Stomach (tissue), 9 donors: ENCODE results near the gene MYO16. TPM values are rescaled to one million over a fixed set of nuclear protein-coding genes. Genes with fewer than 3 reads are reported as not detected.

Experiments
- DNase-seq, 2 donors: peaks; one replicate each; pipeline versions ENCODE4 v3.0.0 to v3.0.0-alpha.2; 2013 to 2019
- H3K27ac ChIP-seq, 5 donors: fragments of 200-600 bp in 4 of 5; sonication (generic) in 4 of 5; one replicate each; pipeline ENCODE4 v1.5.1; 2013 to 2019; ENCODE audit warnings: mild to moderate bottlenecking in 1 of 5, moderate library complexity in 1 of 5
- H3K27me3 ChIP-seq, 3 donors: fragments of 200-600 bp; sonication (generic); one replicate each; pipeline ENCODE4 v1.5.1; 2017 to 2019; ENCODE audit warnings: mixed run types in 1 of 3
- H3K36me3 ChIP-seq, 4 donors: fragments of 200-600 bp; sonication (generic); 1 replicate in 3 of 4; 2 replicates in 1 of 4; pipeline ENCODE4 v1.5.1; 2016 to 2019
- H3K4me1 ChIP-seq, 4 donors: fragments of 200-600 bp; sonication (generic); one replicate each; pipeline ENCODE4 v1.5.1; 2016 to 2019
- H3K4me3 ChIP-seq, 4 donors: fragments of 200-600 bp; sonication (generic) in 3 of 4; one replicate each; pipeline ENCODE4 v1.5.1; 2016 to 2019; ENCODE audit warnings: mild to moderate bottlenecking in 1 of 4
- H3K9me3 ChIP-seq, 4 donors: fragments of 200-600 bp; sonication (generic); one replicate each; pipeline ENCODE4 v1.5.1; 2016 to 2019
- EP300 ChIP-seq: sonication (generic); formaldehyde crosslinking; IDR thresholded peaks from one replicate; pipeline ENCODE4 v1.6.1; 2017; ENCODE audit warnings: antibody characterized with exemption
- POLR2A ChIP-seq, 4 donors: fragments of 450-650 bp; IDR thresholded peaks; one replicate each; pipeline ENCODE4 v1.6.1; 2016; ENCODE audit warnings: antibody characterized with exemption in 4 of 4, control low read depth in 2 of 4, mild to moderate bottlenecking in 1 of 4, moderate library complexity in 1 of 4
- POLR2AphosphoS5 ChIP-seq, 3 donors: sonication (generic); formaldehyde crosslinking; IDR thresholded peaks; one replicate each; pipeline ENCODE4 v1.6.1; 2016; ENCODE audit warnings: antibody characterized with exemption in 3 of 3
- whole genome bisulfite sequencing, 5 donors: extraction: QIAGEN DNeasy Blood & Tissue Kit in 3 of 5; methylation state at CpG; one replicate each; pipeline versions ENCODE4 v1.1.5 to v1.1.7; 2013 to 2018; 5-methylcytosine and 5-hydroxymethylcytosine counted together
- intact Hi-C: fragments of 100-400 bp; cut with DNase I; formaldehyde crosslinking; loops from one replicate; pipeline ENCODE4 v1.15.1; 2023; ENCODE audit warnings: low total_unique reads
- polyA plus RNA-seq, 3 donors: library from polyadenylated mRNA; stranded (reverse); fragments of 200-250 nt; gene quantifications; one replicate each; pipeline ENCODE4 v1.2.3, GENCODE V29; 2013
- total RNA-seq, 5 donors: library from RNA; depleted of rRNA; stranded (reverse); fragments of >200 nt; gene quantifications; one replicate each; pipeline versions ENCODE4 v1.1.0 to v1.2.3, GENCODE V29; 2014 to 2016
- TF ChIP-seq, protein P1 (sequence below), 7 experiments: fragments of 450-650 bp in 4 of 7; fragments of 200-600 bp in 3 of 7; sonication (generic) in 3 of 7; IDR thresholded peaks; one replicate each; pipeline ENCODE4 v1.5.1; 2016 to 2019; ENCODE audit warnings: antibody characterized with exemption in 7 of 7, control low read depth in 2 of 7, mild to moderate bottlenecking in 1 of 7
- donor health status: healthy with polysubstance abuse.
- donor health status: Bipolar disorder and iron deficiency.
- donor health status: healthy.

The MYO16 gene
- total and polyA plus RNA-seq, 8 donors: under 0.01 to 1.8 (median 0.15) TPM; not detected in 3

DNA sequence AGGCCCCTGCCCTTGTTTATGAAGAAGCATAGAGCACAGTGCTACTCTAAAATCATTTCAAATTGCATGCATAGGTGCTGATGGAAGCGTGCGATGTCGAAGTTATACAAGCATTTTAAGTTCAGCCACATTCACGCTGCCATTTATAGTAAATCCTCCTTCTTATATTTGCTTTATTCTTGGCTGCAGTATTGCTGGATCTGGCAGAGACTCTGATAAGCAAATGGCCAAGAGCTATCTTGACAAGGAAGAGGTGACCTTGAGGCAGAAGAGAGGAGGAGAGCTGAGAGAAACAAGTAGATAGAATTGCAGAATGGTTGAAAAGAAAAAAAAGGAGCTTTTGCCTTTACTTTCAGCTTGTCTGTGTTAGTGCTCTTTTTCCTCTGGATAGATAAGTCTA lies 18.9 kb upstream of the MYO16 start:
- no peaks in the 10 kb centered on the region for H3K27me3 ChIP-seq
- no peak for DNase-seq
- intact Hi-C loops: no loop called here

DNA sequence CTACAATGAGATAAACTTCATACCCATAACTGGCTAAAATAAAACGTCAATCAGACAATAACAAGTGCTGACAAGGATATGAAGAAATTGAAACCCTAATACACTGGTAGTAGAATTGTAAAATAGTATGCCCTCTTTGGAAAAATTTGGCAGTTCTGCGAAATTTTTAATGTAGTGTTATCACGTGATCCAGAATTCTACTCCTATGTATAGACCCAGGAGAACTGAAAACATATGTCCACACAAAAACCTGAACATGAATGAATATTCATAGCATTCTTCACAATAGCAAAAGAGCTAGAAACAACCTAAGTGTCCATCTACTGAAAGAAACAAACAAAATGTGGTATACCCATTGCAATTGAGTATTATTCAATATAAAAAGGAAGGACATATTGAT lies 14.2 kb upstream of the MYO16 start:
- WGBS, 5 donors: 74 to 88% (median 81%) methylated on average over 3 of the region's 3 CpGs
- intact Hi-C loops: no loop called here
- TF ChIP-seq, protein P1, sequence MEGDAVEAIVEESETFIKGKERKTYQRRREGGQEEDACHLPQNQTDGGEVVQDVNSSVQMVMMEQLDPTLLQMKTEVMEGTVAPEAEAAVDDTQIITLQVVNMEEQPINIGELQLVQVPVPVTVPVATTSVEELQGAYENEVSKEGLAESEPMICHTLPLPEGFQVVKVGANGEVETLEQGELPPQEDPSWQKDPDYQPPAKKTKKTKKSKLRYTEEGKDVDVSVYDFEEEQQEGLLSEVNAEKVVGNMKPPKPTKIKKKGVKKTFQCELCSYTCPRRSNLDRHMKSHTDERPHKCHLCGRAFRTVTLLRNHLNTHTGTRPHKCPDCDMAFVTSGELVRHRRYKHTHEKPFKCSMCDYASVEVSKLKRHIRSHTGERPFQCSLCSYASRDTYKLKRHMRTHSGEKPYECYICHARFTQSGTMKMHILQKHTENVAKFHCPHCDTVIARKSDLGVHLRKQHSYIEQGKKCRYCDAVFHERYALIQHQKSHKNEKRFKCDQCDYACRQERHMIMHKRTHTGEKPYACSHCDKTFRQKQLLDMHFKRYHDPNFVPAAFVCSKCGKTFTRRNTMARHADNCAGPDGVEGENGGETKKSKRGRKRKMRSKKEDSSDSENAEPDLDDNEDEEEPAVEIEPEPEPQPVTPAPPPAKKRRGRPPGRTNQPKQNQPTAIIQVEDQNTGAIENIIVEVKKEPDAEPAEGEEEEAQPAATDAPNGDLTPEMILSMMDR (IDR thresholded peaks at IDR 0.05): no peak
- TF ChIP-seq EP300 (no peak), POLR2A (IDR thresholded peaks at IDR 0.05) (no peak), POLR2AphosphoS5 (IDR thresholded peaks at IDR 0.05) (no peak)

More for the DNA sequence above, 18.9 kb upstream of the MYO16 start:
- peaks cover 0 to 4% (median 0%) of the 10 kb centered on the region in 4 donors for H3K4me1 ChIP-seq
- TF ChIP-seq EP300: no peak
- no peak for TF ChIP-seq POLR2AphosphoS5 (IDR thresholded peaks at IDR 0.05)
- no peak for TF ChIP-seq POLR2A (IDR thresholded peaks at IDR 0.05)
- TF ChIP-seq, protein P1 (IDR thresholded peaks at IDR 0.05): no peak
- peaks cover 0 to 19% (median 16%) of the 10 kb centered on the region in 4 donors for H3K9me3 ChIP-seq
- H3K4me3 ChIP-seq: no peak overlapping the region
- no peaks in the 10 kb centered on the region for H3K36me3 ChIP-seq
- 19 to 68% (median 48%) methylated on average over 4 of the region's 4 CpGs for WGBS, 5 donors
- H3K27ac ChIP-seq: no peak overlapping the region

DNA sequence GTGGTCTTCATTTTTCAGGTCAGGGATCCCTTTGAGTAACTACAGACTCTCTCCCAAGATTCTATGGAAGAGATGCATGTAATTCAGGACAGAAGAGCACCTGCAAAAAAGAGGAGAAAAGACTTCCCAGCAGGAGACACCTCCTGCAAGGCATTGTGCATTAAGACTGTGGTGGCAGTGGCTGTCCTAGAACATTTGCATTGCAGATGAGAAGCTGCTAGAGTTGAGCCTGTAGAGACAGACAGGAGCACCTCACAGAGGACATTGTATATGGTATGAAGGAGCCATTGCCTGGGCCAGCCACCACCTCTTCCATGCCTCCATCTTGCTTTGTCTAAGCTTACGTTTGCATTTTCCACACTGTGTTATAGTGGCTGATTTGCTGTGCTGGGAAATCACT lies 11.2 kb upstream of the MYO16 start:
- no peak overlapping the region for H3K27ac ChIP-seq
- intact Hi-C loops: no loop called here
- no peaks in the 10 kb centered on the region for H3K36me3 ChIP-seq
- no peaks in the 10 kb centered on the region for H3K4me1 ChIP-seq
- DNase-seq: no peak
- WGBS, 5 donors: 77 to 96% (median 87%) methylated on average over 1 of the region's 1 CpG
- no peak for TF ChIP-seq POLR2A (IDR thresholded peaks at IDR 0.05)
- TF ChIP-seq, protein P1 (IDR thresholded peaks at IDR 0.05): no peak
- TF ChIP-seq EP300: no peak
- no peak for TF ChIP-seq POLR2AphosphoS5 (IDR thresholded peaks at IDR 0.05)
- no peaks in the 10 kb centered on the region for H3K9me3 ChIP-seq
- H3K27me3 ChIP-seq: no peaks in the 10 kb centered on the region
- H3K4me3 ChIP-seq: no peak overlapping the region

More for the DNA sequence above, 14.2 kb upstream of the MYO16 start:
- Histone ChIP-seq H3K9me3 (no peaks in the 10 kb centered on the region), H3K4me1 (peaks cover 0 to 2% (median 0%) of the 10 kb centered on the region in 4 donors), H3K36me3 (no peaks in the 10 kb centered on the region), H3K27me3 (no peaks in the 10 kb centered on the region), H3K27ac (no peak overlapping the region), H3K4me3 (no peak overlapping the region)
- DNase-seq: no peak

DNA sequence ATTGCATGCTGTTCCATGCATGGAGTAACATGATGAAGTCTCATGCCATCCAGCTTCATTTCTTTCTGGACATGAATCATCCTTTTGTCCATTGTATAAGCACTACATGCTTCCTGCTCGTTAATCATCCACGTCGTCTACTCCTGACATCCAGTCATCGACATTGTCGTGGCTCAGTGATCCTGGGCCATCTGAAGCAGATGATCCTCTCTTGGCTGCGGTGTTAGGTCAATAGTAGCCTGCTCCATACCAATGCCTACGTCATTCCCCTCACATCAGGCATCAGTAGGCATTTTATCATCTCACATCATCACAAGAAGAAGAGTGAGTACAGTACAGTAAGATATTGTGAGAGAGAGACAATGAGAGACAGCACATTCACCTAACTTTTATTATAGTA lies 7.9 kb upstream of the MYO16 start:
- H3K4me1 ChIP-seq: no peaks in the 10 kb centered on the region
- no peak overlapping the region for H3K27ac ChIP-seq
- H3K4me3 ChIP-seq: no peak overlapping the region
- H3K27me3 ChIP-seq: no peaks in the 10 kb centered on the region
- no peaks in the 10 kb centered on the region for H3K36me3 ChIP-seq
- DNase-seq: no peak
- TF ChIP-seq POLR2A (IDR thresholded peaks at IDR 0.05) (no peak), POLR2AphosphoS5 (IDR thresholded peaks at IDR 0.05) (no peak), EP300 (no peak)
- TF ChIP-seq, protein P1 (IDR thresholded peaks at IDR 0.05): no peak
- intact Hi-C loops: no loop called here
- WGBS, 5 donors: 77 to 83% (median 80%) methylated on average over 7 of the region's 7 CpGs
- H3K9me3 ChIP-seq: peaks cover 0 to 9% (median 5%) of the 10 kb centered on the region in 4 donors
